Measurements from ENCODE around the gene PLPP4.

- TF ChIP-seq CTCF (IDR thresholded peaks at IDR 0.05) (no peak), EP300 (IDR thresholded peaks at IDR 0.05) (no peak)
Measured at GRCh38 chr10:120584786-120585185, 127.8 kb downstream of the PLPP4 start.

Measured in upper lobe of left lung (tissue), 4 donors.